GM21576 (cell line): ENCODE results near the gene LRRC2.
"Not testable (repeated sequence)": the region's sequence is repeated elsewhere in the genome, so short reads cannot be mapped to it uniquely, and the experiment has no call there.

Experiments used
- ATAC-seq: cut with Tn5 transposase; IDR thresholded peaks from one replicate; pipeline ENCODE4 v1.9.1; 2021; ENCODE audit warnings: mild to moderate bottlenecking, moderate library complexity; ENCODE audit not compliant: unreplicated experiment

The LRRC2 gene

DNA sequence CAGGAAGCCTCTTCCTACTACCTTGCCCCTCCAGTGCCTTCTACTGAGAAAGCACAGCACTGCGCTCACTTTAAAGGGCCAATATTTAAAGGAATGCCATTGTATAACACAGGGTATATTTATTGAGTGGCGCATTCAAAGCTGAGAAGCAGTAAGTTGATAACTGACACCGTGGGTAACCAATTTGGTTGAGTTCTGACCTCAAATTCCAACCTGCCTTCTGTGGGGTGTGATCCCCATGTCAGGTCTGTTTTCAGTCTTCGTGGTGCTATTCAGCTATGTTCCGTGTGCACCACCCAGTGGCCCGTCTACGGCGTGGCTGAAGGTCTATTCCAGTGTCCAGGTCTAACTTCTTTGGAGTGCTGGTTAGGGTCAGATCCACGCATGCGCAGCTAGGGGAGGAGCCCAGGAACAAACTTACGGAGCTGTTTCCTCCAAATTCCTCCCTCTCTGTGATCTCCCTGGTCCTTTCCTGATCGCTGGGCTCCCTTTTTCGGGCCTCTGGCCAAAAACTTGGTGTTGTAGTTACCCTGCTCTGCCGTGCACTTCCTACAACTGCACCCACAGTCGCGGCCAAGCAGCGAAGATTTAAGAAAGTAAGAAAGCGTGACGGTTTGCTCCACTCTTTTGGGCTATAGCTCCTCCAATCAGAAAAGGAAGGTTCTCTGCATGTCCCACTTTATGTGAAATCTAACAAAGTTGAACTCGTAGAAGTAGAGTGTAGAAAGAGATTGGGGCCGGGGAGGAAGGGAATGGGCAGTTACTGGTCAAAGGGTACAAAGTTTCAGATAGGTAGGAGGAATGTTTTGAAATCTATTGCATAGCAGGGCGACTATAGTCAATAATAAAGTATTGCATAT, 7.7 kb downstream of the LRRC2 start:
- peak; percentile 86 for ATAC-seq

DNA sequence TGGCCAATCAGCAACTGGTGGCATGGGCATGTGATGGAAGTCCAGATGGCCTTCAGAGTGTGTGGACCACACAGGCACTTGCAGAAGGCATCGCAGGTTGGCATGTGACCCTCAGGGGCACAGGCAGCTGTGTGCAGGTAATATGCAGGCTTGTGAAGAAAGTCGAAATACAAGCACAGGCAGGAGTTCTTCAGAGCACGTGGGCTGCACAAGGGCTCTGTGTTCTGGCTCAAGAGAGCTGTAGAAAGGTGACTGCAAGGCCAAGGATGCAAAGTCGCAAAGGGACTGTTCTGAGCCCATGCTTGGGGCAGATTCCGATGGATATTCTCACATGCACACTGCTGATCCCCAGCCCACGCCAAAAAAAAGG, 8.3 kb downstream of the LRRC2 start:
- ATAC-seq, result no peak

DNA sequence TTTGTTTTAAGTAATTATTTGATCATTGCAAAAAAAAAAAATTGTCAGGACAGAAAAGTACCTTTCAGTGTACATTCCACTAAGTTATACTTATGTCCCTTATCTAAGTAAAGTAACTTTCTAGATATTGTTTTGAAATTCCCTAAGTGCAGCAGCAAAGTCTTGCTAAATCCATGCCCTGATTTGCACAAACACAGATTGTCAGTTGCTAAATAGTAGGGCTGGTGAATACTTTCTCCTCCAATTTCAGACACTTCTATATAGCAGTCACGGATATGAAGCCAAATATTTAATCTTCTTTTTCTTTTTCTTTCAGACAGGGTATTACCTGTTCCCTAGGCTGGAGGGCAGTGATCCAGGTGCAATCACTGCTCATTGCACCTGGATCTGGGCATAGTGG, 12.9 kb downstream of the LRRC2 start:
- no peak for ATAC-seq

DNA sequence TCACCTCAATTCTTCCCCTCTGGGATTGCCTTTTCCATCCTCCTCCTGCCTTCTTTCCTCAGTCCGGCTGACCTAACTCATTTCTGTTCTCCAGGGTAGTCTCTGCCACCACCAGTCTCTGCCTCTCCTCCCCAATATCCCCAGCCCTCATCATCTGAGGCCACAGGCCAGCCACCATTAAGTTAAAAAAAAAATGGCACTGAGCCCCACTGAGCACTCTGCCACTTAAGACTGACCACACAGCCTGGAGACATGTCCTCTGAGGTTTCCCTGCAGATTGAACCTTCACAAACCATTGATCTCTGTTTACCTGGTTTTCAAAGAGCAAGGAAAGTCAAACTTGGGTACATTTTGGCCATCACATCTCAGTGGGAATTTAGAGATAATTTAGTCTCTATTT, 13.6 kb downstream of the LRRC2 start:
- ATAC-seq, result no peak

DNA sequence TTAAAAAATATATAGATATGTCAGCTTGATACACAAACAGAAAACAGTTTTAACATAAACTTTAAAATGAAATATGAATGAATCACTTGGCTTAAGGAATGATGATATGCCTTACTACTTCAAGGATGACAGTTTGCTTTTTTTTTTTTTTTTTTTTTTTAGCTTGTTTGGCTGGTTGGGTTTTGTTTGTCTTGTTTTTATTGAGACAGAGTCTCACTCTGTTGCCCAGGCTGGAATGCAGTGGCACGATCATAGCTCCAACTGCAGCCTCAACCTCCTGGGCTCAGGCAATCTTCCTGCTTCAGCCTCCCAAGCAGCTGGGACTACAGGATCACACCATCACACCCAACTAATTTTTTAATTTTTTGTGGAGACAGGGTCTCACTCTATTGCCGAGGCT, 14.5 kb downstream of the LRRC2 start:
- ATAC-seq, result no peak

DNA sequence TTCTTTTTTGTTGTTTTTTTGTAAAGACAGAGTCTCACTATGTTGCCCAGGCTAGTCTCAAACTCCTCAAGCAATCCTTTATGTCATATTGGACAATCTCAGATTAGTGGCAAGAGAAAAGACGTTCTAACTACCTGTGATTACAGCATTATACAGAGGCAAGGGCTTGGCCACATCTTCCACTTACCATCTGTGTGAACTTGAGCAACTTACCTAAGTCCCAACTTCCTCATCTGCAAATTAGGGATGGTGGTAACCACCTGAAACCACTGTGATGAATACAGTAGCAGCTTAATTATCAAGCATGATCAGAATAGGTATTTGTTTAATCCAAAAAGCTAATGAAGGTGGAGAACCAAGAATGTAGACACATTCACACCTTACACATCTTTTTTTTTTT, 16.1 kb downstream of the LRRC2 start:
- no peak for ATAC-seq

DNA sequence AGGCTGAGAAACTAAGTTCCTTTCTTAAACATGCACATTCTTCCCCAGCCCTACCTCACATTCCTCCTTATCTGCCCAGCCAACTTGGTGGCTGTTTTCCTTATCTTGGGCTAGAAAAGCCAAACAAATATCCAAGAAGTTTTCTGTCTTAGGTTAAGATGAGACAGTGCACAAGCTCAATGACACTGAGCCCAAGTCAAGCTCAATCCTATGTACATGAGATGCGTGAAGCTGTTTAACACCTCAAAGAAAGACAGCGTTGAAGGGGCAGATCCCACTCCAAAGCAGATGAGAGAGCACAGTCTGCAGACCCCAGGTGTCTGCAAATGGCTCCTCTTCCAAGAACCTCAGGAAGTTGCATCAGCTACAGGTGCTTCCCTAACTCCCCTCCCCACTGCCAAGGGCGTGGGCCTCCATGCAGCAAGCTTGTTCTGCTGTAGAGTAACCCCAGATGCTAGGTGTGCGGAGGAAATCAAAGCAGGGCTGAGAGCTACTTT, 16.6 kb downstream of the LRRC2 start:
- no peak for ATAC-seq

DNA sequence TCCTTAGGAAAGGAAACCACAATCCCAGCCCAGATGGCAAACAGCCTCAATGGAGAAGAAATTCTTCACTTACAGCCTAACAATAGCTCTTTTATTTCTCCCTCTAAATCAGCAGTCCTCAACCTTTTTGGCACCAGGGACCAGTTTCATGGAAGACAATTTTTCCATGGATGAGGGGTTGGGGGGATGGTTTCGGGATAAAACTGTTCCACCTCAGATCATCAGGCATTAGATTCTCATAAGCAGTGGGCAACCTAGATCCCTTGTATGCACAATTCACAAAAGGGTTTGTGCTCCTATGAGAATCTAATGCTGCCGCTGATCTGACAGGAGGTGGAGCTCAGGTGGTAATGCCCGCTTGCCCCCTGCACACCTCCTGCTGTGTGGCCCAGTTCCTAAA, 17.5 kb downstream of the LRRC2 start:
- not testable (repeated sequence) for ATAC-seq

DNA sequence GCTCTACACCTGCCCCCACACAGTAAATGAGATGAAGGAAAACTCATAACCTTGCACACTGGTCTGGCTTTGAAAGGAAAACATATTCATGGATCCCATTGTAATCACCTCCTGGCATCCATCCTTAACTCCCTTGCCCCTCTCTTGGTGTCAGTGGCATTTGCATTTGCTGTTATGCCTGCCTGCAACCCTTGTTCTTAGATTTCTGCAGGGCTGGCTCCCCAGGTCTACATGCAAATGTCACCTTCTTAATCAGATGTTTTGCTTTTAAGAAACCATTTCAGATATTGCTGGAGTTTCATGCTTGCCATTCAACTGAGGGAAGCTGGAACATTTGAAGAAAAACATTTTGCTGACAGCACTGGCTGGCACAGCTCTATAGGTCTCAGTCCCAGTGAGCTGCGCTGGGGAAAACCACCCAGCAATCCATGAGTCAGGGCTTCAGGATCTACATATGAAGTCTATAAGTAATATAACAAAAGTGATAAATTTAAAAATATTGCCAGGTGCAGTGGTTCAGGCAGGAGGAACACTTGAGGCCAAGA, 19.1 kb downstream of the LRRC2 start:
- ATAC-seq, result no peak

DNA sequence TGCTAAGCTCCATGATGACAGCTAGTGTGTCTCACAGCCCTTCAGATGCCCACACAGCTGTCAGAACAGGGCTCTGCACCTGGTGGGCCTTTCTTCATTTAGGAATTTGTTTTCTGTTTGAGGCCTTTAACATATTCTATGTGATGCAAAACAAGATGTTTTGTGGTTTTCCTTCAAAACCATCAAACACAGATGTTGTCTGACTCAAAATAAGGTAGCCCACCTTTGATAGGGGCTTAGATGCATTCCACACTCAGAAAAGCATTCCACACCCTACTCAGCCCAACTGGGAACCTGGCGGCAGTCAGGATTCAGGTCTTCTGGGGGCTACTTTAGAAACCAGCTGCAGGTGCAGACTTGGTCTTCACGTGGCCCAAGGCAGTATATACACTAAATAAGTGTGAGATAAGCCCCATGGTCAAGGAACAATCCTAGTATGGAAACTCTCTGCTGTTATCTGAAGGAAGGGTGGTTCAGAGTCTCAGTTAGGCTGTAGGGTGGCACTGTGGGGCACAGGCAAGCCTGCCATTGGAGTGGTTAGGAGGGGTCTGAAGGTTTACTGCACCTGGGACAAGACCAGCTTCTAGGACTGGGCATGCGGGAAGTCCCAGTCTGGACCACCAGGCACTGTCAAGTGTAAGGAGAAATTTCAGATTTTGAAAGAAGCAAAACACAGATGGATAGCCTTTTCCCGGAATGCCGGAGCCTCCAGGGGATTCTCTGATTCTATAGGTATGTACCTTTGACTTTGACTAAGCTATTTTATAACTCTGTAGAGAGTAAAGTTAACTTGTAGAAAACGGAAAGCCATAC, 20.1 kb downstream of the LRRC2 start:
- ATAC-seq, result no peak

DNA sequence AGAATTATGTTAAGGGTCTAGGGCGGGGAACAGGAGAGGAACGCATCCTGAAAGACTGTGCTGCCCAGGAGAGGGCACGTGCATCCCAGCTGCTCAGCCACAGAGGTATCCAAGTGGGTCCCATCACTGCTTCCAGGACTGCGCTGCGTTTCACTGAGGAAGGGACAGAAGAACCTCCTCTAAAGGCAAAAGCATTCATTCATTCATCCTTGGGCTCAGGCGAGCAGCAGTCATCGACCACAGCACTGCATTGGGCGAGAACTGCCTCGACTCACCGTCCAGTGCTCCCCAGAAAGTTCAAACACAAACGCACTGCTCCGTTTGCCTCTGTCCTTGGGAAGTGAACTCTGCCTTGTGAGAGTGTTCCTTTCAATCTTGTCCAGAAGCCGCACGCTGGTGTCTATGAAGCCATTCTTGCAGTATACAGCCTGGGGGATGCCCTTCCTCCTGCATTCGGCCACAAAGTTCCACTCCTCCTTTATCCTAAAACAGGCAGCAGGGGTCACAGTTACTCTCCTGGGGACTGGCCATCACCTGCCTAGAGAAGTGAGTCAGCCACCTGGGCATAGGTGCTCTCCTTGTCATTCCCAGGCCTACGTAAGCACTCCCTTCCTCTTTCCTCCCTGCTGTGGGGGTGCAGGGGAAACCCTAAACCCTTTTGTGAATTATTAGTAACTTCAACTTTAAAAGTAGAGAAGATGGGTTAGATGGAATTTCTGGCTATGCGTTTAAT, 21.2 kb downstream of the LRRC2 start:
- no peak for ATAC-seq

DNA sequence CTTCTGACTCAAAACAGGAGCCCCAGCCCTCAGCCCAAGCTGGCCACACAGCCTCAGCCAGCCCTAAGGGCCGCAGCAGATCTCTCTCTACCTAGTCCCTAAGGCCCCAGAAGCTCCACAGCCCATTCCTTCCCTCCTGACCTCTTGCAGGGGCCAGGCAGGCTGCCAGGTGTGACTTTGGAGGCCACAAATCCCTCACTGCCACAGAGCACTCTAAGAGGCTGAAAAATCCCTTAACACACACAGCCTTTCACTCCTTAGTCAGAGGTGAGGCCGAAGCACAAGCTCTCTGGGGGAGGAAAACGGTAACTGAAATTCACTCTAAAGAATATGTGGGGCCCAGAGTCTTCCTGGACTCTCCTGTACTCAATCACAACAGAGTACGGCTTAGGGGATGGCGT, 23.3 kb downstream of the LRRC2 start:
- no peak for ATAC-seq

DNA sequence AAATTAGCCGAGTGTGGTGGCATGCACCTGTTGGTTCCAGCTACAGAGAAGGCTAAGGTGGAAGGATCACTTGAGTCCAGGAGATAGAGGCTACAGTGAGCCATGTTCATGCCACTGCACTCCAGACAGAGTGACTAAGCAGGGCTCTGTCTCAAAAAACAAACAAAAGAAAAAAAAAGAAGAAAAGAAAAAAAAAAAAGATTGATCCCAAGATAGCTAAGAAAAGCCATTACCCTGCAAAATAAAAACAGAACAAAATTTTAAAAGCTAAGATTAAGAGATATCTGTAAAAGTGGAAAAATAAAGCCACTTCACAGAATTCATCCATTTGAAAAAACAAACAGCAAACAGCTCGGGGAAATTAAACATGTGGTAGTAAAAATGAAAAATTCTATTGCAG, 23.8 kb downstream of the LRRC2 start:
- ATAC-seq, result no peak

DNA sequence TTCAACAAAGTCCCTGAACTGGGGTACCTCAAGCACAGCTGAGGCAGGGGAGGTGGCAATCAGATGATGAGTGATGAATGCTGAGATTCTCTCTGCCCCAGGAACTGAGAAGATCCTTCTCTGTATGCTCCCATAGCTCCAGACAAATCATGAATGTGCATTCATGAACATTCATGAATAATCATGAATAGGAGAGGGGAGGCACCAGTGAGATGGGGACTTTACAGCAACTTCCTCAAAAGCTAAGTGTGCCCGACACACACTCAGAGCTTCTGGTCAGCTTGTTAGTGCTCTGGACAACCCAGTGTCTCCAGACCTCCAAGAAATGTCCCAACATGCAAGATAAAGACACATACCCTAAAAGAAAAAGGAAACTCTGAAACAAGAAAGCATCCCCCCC, 24.3 kb downstream of the LRRC2 start:
- no peak for ATAC-seq

DNA sequence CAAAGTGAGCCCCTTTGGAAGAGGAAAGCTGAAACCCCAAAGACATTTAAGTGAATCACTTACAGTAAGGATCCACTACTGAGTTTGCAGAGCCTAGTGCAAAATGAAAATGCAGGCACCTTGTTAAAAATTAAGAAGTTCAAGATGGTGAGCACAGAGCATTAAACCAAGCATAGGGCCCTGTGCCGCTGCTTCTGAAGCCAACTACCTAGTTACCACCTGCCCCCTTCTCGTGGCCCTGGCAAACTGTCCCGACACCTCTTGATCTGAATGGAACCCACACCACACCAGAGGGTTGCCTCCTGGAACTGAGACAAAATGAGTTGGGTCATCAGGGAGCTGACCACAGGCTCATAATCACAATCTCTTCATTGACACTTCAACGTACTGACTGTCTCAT, 25.6 kb downstream of the LRRC2 start:
- ATAC-seq, result no peak

DNA sequence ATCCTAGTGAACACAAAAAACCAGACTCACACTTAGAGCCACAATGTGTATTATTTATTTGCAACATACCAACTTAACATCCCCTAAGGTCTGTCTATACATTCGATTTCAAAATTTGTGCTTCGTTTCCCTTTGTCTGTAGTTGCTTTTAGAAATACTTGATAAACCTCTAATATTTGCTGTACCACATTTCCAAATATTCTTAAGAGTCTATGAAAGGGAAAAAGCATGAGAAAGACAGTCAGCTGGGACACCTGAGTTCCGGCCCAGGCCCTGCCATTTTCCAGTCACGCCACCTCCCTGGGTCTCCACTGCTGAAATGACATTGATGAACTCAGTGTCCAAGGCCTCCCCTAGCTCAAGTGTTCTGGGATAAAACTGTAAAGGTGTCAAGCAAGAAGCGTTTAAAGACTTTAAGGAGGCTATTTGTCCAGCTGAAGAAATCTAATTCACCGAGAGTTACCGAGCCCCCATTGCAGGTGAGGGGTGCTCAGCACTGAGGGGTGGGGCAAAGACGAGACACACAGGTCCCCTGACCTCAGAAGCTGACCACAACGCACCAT, 26.6 kb downstream of the LRRC2 start:
- no peak for ATAC-seq

DNA sequence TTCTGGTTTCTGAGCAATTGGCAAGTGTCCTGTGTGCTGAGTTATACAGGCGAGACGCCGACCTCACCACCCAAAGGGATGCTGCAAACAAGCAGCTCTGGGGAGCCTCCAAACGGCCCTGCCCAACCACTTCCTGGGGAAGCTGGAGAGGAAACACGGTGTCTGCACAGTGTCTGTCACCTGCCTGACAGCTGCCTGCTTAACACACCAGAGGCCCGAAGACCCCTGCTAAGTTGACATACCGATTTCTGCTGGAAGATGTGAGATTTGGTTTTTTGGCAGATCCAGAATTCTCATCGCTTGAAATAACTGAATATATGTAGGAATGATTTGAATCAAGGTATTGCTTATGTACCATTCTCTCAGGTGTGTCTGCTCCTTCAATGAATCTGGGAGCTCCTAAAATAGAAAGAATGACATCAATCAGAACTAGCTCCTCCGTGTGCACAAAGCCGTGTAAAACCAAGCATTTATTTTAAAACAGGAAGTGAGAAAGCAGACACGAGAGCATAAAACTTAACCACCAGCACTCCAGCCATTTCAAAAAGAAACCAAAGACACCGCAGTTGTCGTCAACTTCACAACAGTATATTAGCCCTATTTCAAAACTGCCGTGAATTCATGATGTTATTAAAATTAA, 27.2 kb downstream of the LRRC2 start:
- peak; percentile 85 for ATAC-seq

DNA sequence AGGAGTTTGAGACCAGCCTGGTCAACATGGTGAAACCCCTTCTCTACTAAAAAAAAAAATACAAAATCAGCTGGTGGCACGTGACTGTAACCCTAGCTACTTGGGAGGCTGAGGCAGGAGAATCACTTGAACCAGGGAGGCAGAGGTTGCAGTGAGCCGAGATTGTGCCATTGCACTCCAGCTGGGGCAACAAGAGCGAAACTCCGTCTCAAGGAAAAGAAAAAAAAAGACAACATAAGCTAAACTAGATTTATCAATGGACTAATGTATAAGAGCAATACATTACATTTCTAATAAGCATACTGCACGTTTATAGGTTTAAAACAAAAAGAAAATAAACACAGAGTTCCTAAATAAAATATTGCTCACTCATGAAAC, 27.7 kb downstream of the LRRC2 start:
- not testable (repeated sequence) for ATAC-seq

DNA sequence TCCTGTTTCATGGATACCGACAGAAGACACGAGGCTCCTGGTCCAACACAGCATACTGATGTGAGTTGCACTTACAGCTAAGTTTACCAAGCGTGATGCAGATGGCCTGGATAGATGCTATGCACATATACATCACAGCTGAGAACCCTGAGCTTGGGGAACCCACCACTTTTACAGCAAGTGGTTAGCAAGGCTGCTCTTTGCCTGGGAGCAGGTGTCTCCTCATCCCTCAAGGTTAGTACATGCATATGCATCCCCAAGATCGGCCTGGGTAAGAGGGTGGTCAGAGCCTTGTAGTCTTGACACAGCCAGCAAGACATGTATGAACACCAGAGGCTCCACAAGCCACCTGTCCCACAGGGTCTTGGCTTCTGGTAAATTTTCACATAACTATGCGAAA, 28.3 kb downstream of the LRRC2 start:
- ATAC-seq, result no peak

DNA sequence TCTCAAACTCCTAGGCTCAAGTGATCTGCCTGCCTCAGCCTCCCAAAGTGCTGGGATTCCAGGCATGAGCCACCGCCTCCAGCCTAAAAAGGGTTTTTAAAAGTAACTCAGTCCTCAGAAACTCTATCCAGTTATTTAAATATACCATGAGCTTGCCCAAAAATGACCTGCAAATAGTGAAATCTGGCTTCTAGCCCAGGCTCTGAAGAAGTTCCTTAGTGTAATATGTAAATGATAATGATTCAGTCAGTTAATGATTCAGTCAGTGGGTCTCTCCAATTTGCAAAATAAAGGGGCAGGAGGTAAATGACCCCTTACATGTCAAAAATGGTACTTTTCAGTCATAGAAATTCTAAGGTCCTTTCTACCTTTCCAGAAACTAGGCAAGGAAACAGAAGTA, 28.8 kb downstream of the LRRC2 start:
- no peak for ATAC-seq
